Activated T-cell treated with anti-CD3 and anti-CD28 coated beads, Interleukin-2, amount 50 U/mL, for 1 hour (primary cell): Measurements from ENCODE around the gene TRIP13.
"Not testable (repeated sequence)": the region's sequence is repeated elsewhere in the genome, so short reads cannot be mapped to it uniquely, and the experiment has no call there.

Source experiments
- DNase-seq: peaks from one replicate; pipeline ENCODE4 v3.0.0-alpha.2; 2020

TRIP13 gene

DNA sequence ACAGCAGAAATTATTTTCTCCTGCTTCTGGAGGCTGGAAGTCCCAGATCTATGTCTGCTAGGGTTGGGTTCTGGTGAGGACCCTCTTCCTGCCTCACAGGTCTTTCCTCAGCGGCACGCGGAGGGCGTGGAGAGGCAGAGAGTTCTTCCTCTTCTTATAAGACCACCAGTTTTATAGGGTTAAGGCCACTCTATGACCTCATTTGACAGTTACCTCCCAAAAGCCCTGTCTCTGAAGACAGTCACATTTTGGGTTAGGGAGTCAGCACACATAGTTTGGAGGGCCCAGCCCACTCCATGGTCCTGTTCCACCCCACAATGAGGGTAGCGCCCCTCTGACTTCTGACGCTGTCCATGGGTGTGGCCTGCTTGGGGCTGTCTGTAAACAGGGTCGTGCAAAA, 46.7 kb downstream of the TRIP13 start:
- DNase-seq, result peak; percentile 4

DNA sequence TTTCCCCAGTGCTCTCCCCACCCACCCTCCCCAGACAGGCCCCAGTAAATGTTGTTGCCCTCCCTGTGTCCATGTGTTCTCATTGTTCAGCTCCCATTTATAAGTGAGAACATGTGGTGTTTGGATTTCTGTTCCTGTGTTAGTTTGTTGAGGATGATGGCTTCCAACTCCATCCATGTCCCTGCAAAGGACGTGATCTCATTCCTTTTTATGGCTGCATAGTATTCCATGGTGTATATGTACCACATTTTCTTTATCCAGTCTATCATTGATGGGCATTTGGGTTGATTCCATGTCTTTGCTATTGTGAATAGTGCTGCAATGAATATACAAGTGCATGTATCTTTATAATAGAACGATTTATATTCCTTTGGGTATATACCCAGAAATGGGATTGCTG, 48.1 kb downstream of the TRIP13 start:
- not testable (repeated sequence) for DNase-seq

DNA sequence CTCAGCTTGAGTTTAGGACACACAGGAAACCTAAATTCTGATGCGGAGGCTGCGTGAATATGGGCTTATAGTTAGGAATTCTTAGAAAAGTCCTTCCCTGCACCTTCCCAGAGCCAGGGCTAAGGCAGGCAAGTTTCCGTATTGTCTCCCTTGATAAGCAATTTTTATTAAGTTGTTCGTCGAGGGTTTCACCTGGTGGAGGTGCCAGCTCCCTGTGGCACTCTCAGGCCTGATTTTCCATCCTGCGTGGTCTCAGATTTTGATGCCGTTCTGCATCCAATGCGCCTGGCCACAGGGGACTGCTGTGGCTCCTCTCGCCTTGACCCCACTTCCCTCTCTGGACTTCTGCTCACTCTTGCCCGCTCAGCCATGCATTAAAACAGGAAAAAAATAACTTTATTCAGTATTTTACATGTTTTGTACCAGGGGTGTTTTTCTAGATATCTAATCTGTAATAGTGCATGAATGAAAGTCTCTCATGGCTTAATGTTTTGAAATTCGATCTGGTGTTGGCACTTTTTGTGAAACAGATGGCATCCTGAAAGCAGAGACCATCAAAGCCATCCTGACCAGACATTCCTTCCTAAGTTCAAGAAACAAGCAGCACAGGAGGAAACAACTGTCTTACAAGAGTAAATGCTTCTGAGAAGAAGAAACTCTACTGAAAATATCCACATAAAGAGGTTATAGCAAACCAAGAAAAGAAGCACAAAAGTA, 50.7 kb downstream of the TRIP13 start:
- DNase-seq, result no peak

GRCh38 chr5:943918-944620, 51.4 kb downstream of the TRIP13 start:
- DNase-seq, result no peak

- DNase-seq, result no peak
Measured at GRCh38 chr5:944621-944927, 51.9 kb downstream of the TRIP13 start.

GRCh38 chr5:944992-945685, 52.5 kb downstream of the TRIP13 start:
- no peak for DNase-seq

GRCh38 chr5:945691-946551, 53.2 kb downstream of the TRIP13 start:
- no peak for DNase-seq

- no peak for DNase-seq
Measured at GRCh38 chr5:946720-947625, 54.3 kb downstream of the TRIP13 start.

GRCh38 chr5:947626-948471, 55.2 kb downstream of the TRIP13 start:
- no peak for DNase-seq

- DNase-seq, result no peak
Measured at GRCh38 chr5:948472-949274, 56.0 kb downstream of the TRIP13 start.

DNA sequence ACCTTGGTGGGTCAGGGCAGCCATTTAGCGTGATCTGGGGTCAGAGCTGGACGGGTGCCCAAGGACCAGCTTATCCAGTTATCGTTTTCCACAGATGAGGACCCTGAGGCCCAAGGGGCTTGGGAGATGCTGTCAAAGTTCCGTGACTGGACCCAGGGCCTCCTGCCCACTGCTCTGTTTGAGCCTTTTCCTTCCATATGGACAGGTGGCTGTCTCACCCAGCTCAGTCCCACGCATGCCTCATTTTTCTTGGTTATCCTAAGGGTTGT, 56.5 kb downstream of the TRIP13 start:
- no peak for DNase-seq

GRCh38 chr5:949815-950560, 57.3 kb downstream of the TRIP13 start:
- no peak for DNase-seq

- DNase-seq, result no peak
Measured at GRCh38 chr5:951940-952596, 59.4 kb downstream of the TRIP13 start.

- no peak for DNase-seq
Measured at GRCh38 chr5:952597-953271, 60.0 kb downstream of the TRIP13 start.

DNA sequence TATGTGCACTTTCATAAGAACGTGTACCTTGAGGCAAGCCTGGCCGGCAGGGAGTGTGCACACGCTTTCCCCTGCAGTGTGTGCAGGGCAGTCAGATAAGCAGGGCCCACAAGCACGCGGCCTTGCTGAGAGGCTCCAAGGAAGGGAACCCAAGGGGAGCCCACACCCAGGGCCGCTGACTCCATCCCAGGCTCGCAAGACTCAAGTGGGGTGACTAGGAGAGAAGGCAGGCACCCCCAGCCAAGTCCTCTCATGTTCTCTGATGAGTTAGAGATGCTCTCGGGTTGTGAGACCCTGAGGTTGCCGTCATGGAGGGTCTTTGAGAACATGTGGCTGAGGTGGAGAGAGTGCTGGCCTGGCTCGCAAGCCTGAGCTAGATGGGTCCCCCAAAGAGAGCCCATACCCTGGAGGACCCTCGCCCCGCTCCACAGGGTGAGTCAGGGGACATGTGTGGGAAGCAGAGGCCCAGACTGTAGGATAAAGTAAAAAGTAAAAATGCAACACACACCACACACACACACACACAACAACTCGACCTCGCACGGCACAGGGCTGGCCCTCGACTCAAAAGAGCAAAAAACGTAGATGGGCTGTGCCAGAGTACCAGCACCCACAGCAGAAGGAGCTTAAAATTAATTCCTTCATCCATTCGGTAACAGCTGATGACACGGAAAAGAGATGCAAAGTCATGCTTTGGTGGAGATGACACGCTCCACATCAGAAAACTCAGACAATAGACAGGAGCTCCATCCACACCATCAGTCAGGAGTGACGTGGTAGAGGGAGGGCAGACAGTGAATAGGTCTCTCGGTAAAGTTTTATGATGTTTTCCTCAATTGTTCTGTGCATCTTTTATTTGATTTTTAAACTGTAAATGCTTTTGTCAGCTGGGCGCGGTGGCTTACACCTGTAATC, 61.1 kb downstream of the TRIP13 start:
- no peak for DNase-seq

GRCh38 chr5:955886-956761, 63.4 kb downstream of the TRIP13 start:
- no peak for DNase-seq
